ENCODE results near the gene SIVA1.
A peak's percentile ranks its signal among the peaks of the same experiment; 100 is the strongest.

SIVA1 gene, protein sequence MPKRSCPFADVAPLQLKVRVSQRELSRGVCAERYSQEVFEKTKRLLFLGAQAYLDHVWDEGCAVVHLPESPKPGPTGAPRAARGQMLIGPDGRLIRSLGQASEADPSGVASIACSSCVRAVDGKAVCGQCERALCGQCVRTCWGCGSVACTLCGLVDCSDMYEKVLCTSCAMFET

DNA sequence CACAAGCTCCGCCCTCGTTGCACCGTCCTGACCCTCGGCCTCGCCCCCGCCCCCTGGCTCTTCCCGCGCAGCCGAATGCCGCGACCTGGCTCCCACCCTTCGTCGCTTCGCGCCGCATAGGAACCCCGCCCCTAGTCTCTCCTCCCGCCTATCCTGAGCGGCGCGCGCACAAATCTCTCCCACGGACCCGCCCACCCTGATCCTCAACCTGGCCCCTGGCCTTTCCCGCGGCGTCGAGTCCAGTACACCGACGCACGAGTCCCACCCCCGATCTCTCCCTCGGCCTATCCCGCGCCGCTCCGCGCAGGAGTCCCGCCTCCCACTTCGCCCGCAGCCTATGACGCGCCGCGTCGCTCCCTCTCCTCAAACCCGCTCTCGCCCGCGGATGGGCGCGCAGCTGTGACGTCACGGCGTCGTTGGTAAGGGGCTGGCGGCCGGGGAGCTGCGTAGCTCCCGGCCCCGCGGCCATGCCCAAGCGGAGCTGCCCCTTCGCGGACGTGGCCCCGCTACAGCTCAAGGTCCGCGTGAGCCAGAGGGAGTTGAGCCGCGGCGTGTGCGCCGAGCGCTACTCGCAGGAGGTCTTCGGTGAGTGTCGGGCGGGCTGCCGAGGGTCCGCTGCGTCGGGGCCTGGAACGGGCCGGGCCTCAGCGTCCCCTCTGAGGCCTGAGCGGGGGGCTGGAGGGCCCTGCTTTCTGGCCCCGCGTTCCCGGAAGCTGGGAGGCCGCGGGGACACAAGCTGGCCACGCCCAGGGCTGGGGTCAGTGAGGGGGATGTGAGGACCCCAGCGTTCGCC is at the start of gene SIVA1:
Gene SIVA1 (plus strand): TSS at position 413 of the 793 bp plus-strand sequence. CDS start 55 bp downstream, at position 468.
- peak; percentile 99 for DNase-seq (ENCODE audit: low read depth in 2 of 2)

DNA sequence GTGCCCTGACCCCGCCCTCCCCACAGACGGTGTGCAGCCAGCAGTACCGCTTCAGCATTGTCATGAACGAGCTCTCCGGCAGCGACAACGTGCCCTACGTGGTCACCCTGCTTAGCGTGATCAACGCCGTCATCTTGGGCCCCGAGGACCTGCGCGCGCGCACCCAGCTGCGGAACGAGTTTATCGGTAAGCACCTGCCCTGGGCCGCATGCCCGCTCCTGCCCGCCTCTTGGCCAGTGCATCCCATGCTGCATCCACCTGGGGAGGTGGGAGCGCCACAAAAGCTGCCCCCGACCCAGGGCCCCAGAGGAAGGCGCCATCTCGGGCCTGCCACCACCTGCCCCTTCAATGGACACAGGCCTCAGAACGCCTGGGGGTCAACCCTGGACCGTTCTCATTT is 49.7 kb upstream of the SIVA1 start:
- no peak for DNase-seq (ENCODE audit: low read depth in 2 of 2)

DNA sequence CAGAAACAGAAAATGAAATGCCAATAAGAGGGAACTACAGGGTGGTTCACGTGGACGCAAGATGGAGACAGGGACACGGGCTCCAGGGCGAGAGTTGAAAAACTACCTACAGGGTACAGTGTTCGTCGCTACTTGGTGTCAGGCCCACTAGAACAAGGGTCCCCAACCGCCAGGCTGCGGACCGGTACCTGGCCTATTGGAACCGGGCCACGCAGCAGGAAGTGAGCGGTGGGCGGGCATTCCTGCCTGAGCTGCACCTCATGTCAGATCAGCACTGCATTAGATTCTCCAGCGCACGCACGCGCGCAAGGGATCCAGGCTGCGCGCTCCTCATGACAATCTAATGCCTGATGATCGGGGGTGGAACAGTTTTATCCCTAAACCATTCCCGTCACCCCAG is 48.7 kb upstream of the SIVA1 start:
- DNase-seq (ENCODE audit: low read depth in 2 of 2), result no peak

DNA sequence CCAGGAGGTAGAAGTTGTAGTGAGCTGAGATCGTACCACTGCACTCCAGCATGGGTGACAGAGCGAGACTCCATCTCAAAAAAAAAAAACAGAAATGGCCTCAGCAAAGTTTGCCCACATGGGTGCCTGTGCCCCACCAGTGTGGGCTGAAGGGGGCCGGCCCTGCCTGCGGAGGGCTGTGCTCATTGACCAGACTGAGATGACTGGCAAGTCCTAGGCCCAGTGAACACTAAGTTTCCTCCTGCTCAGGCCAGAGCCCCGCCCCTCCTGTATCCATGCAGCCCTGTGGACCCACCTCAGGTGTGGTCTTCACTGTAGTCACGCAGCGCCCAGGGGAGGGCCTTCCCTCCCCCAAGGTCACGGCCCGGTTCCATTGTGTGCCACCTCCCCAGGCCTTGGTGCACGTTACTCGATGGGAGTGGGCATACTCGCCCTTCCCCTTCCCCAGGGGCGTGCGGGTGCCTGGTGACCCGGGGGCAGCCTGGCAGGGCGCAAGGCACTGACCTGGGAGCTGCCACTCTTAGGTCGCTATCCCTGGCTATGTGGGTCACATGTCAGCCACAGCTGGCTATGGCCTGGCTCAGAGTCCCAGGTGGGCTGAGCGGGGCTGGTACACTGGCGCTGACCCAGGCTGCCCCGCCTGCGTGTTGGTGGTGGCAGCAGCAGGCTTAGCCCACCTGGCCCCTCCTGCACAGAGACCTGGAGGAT is 47.5 kb upstream of the SIVA1 start:
- no peak for DNase-seq (ENCODE audit: low read depth in 2 of 2)

DNA sequence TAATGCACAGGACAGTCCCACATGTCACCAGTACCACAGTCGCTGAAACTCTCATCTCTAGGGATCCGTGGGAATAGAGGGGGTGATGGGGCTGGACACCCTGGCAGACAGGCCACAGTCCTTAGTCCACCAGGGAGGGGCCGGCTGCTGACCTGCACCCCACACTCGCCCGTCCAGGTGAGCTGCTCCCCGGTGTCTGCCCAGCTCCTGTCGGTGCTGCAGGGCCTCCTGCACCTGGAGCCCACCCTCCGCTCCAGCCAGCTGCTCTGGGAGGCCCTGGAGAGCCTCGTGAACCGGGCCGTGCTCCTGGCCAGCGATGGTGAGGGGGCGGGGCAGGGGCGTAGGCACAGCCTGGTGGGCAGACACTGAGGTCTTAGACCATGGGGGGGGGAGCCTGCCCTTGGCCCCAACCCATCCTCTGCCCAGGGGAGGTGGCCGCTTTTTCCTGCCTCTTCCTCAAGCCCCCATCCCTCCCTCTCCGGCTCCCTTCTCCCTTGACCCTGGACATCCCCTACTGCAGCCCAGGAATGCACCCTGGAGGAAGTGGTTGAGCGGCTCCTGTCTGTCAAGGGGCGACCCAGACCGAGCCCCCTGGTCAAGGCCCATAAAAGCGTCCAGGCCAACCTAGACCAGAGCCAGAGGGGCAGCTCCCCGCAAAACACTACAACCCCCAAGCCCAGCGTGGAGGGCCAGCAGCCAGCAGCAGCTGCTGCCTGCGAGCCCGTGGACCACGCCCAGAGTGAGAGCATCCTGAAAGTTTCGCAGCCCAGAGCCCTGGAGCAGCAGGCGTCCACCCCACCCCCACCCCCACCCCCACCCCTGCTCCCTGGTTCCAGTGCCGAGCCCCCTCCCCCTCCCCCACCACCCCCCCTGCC is 46.0 kb upstream of the SIVA1 start:
- no peak for DNase-seq (ENCODE audit: low read depth in 2 of 2)

DNA sequence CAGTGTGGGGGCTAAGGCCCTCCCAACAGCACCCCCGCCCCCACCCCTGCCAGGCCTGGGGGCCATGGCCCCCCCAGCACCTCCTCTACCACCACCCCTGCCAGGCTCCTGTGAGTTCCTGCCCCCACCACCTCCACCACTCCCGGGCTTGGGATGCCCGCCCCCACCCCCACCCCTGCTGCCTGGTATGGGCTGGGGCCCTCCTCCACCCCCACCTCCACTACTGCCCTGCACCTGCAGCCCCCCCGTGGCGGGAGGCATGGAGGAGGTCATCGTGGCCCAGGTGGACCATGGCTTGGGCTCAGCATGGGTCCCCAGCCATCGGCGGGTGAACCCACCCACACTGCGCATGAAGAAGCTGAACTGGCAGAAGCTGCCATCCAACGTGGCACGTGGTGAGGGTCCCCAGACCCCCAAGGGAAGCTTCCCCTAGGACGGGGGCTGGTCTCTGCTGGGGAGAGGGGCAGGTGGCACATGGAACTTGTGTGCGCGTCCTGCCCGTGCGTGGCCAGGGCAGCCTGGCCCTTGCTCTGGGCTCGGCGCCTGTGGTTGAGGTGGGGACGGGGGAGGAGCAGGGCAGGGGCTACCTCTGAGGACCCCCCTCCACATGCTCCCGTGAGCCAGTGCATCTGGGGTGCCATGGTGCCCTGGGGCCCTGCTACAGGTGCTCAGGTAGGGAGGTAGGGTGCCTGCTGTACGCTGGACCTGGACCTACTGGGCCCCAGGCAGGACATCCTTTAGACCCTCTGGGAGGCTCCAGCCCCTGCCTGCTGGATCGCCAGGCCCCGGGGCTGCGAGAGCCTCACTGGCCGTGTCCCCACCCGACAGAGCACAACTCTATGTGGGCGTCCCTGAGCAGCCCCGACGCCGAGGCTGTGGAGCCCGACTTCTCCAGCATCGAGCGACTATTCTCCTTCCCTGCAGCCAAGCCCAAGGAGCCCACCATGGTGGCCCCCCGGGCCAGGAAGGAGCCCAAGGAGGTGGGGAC is 45.0 kb upstream of the SIVA1 start:
- no peak for DNase-seq (ENCODE audit: low read depth in 2 of 2)

DNA sequence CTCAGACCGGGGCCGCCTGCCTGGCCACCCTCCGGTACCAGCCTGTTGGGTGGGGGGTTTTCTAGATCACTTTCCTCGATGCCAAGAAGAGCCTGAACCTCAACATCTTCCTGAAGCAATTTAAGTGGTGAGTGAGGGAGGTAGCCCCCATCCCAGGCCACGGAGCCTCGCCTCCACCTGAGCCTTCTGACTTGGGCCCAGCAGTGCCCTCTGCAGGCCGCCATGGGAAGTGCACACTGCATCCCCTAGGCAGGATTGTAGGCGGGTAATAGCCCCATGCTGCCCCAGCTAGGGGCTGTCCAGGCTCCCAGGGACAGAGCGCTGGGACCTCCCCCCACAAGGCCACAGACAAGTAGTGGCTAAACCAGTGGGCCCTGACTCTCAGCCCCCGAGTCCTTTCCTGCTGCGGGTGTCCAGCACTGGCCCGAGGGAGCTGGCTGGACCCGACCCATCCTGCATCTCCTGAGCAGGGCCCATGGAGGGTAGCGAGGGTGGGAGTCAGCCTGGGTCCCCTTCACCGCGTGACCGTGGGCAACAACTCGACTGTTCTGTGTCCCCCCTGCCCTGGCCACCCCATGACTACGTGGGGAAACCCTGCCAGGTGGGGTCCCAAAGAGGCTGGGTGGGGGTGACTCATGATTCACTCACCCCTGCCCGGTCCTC is 44.2 kb upstream of the SIVA1 start:
- peak; percentile 36 to 50 for DNase-seq (ENCODE audit: low read depth in 2 of 2)

DNA sequence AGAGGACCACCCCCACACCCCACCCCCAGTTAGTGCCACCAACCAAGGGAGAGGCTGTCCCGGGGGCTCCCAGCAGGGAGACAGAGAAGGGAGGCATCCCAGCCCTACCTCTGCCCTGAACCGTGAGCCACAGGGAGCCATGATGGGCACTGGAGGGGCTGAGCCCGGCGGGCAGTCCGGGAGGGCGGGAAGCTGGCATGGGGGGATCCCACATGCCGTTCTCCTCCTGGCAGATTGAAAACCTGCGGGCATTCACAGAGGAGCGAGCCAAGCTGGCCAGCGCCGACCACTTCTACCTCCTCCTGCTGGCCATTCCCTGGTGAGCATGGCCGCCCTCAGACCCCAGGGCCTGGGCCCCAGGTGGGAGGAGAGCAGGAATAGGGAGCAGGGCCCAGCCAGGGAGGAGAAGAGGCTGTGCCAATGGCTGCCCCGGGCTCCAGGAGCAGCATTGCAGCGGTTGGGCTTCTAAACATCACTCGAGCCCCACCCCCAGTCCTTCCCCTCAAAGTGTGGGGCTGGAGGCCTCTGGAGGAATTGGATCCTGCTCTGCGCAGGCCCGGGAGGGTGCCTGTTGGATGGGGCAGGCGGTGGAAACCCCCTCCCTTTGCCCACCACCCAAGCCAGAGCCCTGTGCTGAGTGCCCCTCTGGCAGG is 43.4 kb upstream of the SIVA1 start:
- DNase-seq (ENCODE audit: low read depth in 2 of 2), result no peak

DNA sequence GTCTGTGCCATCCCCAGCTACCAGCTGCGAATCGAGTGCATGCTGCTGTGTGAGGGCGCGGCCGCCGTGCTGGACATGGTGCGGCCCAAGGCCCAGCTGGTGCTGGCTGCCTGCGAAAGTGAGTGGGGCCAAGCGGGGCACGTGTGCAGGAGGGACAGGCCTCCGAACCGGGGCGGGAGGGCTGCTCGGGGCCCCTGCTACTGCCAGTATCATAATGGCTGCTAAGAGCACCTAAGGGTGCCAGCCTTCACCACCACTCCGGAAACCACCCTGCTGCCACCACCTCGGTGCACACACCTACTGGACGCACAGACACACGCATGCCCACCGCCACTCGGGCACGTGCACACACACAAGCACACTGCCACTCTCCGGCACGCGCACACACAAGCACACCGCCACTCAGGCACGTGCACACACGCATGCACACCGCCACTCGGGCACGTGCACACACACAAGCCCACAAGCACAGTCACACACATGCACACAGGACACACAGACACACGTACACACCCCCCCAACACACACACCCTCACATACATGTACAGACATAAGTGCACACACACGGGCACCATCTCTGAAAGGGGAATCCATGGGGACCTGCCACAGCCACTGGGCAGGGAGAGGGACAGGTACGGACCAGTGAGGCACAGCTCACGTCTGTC is 42.7 kb upstream of the SIVA1 start:
- DNase-seq (ENCODE audit: low read depth in 2 of 2), result no peak

DNA sequence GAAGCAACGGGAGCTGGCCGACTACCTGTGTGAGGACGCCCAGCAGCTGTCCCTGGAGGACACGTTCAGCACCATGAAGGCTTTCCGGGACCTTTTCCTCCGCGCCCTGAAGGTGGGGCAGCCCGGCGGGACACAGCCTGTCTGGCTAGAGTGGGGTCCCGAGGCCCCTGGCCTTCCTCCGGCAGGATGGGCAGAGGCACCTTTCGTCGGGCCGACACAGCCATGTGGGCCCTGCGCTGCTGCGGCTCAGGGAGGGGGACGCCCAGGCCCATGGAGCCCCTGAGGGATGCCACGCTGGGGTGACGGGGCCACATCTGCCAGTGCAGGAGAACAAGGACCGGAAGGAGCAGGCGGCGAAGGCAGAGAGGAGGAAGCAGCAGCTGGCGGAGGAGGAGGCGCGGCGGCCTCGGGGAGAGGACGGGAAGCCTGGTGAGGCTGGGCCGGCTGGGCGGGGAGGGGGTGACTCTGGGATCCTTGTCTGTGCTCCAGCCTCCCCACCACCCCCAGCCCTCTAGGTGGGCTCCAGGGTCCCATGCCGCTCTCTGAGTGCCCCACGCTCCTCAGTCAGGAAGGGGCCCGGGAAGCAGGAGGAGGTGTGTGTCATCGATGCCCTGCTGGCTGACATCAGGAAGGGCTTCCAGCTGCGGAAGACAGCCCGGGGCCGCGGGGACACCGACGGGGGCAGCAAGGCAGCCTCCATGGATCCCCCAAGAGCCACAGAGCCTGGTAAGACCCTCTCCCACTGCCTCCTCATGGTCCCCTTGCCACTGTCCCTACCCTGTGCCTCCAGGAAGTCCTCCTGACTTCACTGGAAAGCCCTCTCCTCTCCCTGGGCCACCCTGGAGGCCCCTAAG is 39.8 kb upstream of the SIVA1 start:
- no peak for DNase-seq (ENCODE audit: low read depth in 2 of 2)

DNA sequence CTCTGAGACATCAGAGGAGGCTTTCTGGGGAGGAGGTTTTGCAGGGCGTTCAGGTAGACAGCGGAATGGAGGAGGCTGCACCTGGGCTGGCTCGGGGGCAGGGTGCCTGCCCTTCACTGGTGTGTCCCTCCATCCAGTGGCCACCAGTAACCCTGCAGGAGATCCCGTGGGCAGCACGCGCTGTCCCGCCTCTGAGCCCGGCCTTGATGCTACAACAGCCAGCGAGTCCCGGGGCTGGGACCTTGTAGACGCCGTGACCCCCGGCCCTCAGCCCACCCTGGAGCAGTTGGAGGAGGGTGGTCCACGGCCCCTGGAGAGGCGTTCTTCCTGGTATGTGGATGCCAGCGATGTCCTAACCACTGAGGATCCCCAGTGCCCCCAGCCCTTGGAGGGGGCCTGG is 38.9 kb upstream of the SIVA1 start:
- no peak for DNase-seq (ENCODE audit: low read depth in 2 of 2)

DNA sequence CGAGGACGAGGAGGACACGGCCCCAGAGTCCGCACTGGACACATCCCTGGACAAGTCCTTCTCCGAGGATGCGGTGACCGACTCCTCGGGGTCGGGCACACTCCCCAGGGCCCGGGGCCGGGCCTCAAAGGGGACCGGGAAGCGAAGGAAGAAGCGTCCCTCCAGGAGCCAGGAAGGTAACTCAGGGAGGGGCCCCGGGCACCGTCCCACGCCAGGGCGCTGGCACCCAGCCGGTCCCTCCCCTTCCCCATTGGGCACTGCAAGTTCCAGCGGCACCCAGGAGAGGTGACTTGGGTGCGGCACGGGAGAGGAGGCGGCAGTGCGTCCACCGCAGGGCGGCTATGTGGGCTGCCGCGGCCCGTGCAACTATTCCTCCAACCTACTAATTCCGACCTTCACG is 38.3 kb upstream of the SIVA1 start:
- no peak for DNase-seq (ENCODE audit: low read depth in 2 of 2)

DNA sequence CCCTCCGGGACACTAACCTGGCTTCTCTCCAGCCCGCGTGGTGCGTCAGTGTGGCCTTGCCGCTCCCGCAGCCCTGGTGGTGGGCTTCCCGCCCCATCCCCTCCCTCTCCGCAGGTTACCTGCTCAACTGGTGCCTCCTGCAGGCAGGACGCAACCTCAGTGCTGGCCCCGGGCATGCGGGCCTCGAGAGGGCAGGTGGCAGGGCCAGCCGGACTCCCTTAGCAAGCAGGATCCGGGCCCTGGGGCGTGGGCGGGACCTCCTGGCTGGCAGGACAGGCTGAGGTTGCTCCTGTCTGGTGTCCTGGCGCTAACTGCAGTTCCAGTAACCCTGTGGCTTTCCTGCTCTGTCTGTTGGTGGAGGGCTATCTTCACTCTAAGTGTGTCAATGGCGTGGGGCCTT is 37.5 kb upstream of the SIVA1 start:
- DNase-seq (ENCODE audit: low read depth in 2 of 2), result no peak

DNA sequence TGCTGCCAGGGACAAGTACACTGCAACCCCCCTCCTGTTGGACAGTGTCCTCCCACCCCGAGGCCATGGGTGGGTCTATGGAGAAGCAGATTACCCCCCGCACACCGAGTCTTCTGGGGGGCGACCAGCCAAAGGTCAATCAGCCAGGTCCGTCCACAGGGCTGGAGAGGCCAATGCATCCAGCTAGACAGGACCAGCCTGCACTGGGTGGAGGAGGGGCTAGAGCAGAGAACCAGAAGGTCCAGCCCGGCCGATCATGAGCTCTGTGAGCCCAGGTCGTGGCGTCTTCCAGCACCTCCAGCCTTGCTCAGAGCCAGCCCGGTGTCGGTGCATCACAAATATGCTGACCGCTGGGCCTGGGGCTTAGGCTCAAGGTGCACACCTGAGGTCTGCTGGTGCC is 37.1 kb upstream of the SIVA1 start:
- no peak for DNase-seq (ENCODE audit: low read depth in 2 of 2)

DNA sequence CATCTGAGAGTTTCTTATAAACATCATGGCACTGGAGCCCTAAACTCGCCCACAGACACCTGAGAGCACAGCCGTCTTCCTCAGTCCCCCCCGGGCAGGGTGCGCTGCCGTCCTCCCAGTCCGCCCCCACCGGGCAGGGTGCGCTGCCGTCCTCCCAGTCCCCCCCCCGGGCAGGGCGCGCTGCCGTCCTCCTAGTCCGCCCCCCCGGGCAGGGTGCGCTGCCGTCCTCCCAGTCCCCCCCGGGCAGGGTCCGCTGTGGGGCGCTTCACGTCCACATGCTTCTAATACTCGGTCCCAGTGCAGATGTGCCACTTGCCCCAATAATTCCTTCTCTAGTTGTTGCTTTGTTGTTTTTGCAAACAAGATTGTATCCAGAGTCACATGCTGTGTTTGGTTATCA is 35.8 kb upstream of the SIVA1 start:
- no peak for DNase-seq (ENCODE audit: low read depth in 2 of 2)

DNA sequence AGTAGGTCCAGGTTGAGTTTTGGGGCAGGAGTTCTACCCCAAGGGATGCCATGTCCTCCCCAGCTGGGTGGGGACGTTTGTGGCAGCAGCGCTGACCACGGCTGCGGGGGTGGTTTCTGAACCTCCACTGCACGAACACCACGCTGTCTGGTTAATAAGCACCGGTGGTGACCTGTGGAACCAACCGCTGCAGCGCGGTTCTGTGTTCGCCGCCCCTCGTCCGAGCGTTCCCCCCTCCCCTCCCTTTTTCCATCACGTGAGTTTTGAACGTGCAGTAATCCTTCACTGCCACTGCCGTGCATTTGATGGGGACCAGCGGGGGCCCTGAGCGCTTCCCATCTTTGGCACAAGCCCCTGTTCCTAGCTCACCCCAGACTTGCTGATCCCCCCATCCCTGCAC is 35.3 kb upstream of the SIVA1 start:
- no peak for DNase-seq (ENCODE audit: low read depth in 2 of 2)

DNA sequence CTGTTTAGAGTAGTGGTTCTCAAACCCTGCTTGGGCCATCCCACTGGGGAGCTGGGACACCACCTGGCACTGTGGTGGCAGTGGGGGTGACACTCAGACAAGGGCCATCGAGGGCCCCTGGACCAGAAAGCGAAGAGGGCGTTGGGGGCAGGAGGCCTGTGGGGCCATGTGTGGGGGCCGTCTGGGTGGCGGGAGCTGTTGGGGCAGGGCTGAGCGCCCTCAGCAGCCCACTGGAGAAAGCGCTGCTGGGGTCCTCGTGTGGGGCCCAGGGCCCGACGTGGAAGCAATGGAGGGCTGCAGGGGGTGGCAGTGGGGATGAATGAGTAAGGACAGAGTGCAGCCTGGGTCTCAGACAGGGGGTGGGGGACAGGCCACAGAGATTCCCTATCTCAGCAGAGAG is 34.8 kb upstream of the SIVA1 start:
- DNase-seq (ENCODE audit: low read depth in 2 of 2), result no peak

DNA sequence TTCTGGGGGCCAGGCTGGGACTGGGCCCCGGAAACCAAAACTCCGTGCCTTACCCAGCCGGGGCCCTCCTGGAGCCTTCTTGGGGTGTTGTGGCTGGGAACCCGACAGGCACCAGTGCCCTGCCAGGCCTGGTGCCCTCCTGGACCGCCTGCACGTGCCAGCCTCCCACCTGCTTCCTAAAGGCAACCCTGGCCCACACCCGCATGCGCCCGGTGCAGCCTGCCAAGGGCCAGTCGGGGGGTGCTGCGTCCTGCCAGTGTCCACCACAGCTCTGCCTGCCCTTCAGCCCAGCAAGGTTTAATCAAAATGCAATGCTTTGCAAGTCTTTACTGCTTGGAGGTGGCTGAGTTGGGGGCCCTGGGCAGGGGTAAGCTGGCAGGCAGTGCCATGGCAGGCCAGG is 34.1 kb upstream of the SIVA1 start:
- no peak for DNase-seq (ENCODE audit: low read depth in 2 of 2)
